Muscle of back (tissue), 11 donors: ENCODE measurements around the gene SFXN1. TPM values are rescaled to one million over a fixed set of nuclear protein-coding genes. Genes with fewer than 3 reads are reported as not detected.

Experiments used
- DNase-seq, 3 donors: peaks; one replicate each; pipeline versions ENCODE4 v3.0.0 to v3.0.0-alpha.2; 2013
- polyA plus RNA-seq, 10 donors: library from polyadenylated mRNA; unstranded; fragments of 120-200 nt; gene quantifications; one replicate each; pipeline ENCODE4 v1.2.1, GENCODE V29; 2013; ENCODE audit not compliant: insufficient read length in 10 of 10

Gene SFXN1
- polyA plus RNA-seq, 10 donors: 17.8 to 29.8 (median 21.7) TPM

DNA sequence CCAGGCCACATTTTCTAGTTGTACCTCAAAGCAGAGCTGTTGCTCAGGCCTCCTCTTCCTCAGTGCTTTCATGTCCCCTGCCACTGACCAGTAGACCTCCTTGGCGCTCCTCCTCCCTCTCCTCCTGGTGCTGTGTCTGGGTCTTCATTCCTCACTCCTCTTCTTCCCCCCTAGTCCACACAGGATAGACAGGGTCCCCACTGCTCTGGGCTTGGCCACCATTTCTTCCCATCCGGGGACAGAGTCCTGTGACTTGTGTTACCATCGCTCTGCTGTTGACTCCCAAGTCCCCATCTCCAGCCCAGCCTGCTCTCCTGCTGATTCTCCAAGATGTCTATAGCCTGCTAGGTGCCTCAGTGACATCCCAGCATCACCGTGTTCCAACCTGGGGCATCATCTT is 91.3 kb downstream of the SFXN1 start:
- DNase-seq: no peak

DNA sequence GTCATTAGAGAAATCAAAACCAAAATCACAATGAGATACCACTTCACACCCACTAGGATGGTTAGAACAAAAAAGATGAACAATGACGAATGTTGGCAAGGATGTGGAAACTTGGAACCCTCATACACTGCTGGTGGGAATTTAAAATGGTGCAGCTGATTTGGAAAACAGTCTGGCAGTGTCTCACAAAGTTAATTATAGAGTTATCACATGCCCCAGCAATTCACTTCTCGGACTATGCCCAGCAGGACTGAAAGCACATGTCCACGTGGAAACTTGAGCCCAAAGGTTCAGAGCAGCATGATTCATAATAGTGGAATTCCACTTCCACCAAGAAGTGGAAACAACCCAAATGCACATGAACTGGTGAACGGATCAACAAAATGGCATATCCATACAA is 94.5 kb downstream of the SFXN1 start:
- DNase-seq: no peak

DNA sequence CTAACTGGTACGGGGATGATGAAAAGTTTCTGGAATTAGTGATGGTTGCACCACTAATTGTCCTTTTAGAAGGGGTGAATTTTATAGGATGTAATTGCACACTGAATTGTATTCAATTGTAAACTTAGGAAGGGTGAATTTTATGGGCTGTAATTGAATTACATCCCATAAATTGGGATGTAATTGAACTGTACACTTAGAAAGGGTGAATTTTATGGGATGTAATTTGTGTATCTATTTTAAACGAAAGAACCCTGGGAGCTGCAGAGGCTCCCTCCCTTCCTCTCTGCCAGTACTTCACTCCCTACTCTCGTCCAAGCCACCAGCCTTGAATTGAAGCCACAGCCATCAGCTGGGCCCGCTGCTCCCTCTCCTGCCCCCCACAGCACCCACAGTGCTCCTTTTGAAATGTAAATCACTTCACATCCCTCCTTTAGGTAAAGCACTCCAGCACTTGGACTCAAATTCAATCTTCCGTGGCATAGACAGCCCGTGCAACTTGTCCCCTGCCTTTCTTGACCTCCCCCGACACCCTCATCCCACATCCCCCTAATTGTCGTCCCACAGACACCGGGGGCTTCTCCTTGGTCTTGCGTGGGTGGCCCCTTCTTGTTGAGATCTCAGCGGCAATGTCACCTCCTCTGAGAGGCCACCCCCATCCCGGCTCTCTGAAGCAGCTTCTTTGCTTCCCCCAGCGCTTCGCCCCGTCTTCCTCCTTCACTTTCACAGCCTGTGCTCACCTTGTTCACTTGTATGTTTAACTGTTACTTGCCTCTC is 95.3 kb downstream of the SFXN1 start:
- no peak for DNase-seq

DNA sequence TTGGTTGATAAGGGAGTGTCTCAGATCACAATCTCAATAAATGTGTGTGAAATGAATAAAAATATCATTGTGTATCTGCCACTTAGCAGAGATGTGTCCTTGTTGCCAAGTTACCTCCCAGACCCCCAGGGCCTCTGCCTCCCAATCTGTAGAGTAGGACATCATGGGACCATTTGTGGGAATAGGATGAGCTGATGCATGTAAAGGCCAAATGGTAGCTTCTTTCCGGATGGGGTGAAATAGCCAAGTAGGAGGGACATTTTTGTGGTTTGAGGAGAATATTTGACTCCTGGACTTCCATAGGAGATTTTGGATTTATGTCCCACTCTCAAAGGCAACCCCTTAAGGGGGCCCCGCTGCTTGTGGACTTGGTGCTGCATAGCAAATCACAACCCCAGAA is 96.9 kb downstream of the SFXN1 start:
- no peak for DNase-seq

DNA sequence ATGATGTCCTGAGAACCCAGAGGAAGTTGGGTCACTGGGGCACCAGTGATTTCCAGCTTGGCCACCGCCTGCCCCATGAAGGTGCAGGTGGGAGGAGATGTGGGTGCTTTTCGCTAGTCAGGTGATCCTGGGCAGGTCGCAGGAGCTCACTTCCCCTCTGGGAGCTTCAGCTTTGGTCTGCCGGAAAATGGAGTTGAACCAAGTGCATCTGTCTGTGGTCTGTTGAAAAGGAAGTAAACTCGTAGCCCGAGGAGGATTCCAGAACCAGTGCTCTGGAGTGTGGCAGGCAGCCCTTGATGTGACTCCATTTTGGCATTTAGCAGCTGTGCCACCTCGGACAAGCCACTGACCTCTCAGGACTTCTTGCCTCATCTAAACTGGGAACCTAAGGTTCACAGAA is 97.7 kb downstream of the SFXN1 start:
- no peak for DNase-seq

DNA sequence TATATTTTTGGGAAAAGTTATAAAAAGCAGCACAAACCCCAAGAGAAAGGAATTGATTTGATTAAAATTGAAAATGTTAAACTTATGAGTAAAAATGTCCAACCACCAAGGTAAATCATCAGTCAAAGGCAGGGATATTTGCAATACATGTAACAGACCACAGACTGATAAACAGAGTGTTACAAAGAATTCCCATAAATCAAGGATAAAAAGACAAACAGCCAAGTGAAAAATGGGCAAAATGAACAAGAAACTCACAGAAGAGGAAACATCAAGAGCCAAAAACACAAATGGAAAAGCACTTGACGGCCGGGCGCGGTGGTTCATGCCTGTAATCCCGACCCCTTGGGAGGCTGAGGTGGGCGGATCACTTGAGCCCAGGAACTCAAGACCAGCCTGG is 98.2 kb downstream of the SFXN1 start:
- no peak for DNase-seq

Other genes starting within 250 kb of the SFXN1 start
- under 1 TPM in 5 of 10 donors, not detected in 5; 0.05 to 0.69 (median 0.07) TPM for gene DRD1, start 34.4 kb upstream of the SFXN1 start, polyA plus RNA-seq
- gene HRH2, start 179.5 kb downstream of the SFXN1 start, polyA plus RNA-seq: 1 to 10 TPM in 6 of 10 donors, under 1 TPM in 4; 0.65 to 1.6 (median 1.1) TPM